Measurements from ENCODE around the gene RELN.

Gene RELN

GRCh38 chr7:103593691-103594090, 395.8 kb downstream of the RELN start:
- in situ Hi-C loops (cut with HindIII; ENCODE audit: low sequenced_read_pairs): no loop called here

GRCh38 chr7:103592844-103593243, 396.6 kb downstream of the RELN start:
- in situ Hi-C loops (cut with HindIII; ENCODE audit: low sequenced_read_pairs): no loop called here

- in situ Hi-C loops (cut with HindIII; ENCODE audit: low sequenced_read_pairs): no loop called here
Measured at GRCh38 chr7:103592187-103592586, 397.3 kb downstream of the RELN start.

GRCh38 chr7:103580031-103580430, 409.4 kb downstream of the RELN start:
- in situ Hi-C loops (cut with HindIII; ENCODE audit: low sequenced_read_pairs): no loop called here

GRCh38 chr7:103577059-103577458, 412.4 kb downstream of the RELN start:
- in situ Hi-C loops (cut with HindIII; ENCODE audit: low sequenced_read_pairs): no loop called here

GRCh38 chr7:103576641-103577040, 412.8 kb downstream of the RELN start:
- in situ Hi-C loops (cut with HindIII; ENCODE audit: low sequenced_read_pairs): no loop called here

- in situ Hi-C loops (cut with HindIII; ENCODE audit: low sequenced_read_pairs): no loop called here
Measured at GRCh38 chr7:103574576-103574975, 414.9 kb downstream of the RELN start.

- in situ Hi-C loops (cut with HindIII; ENCODE audit: low sequenced_read_pairs): no loop called here
Measured at GRCh38 chr7:103573479-103574058, 415.9 kb downstream of the RELN start.

- in situ Hi-C loops (cut with HindIII; ENCODE audit: low sequenced_read_pairs): no loop called here
Measured at GRCh38 chr7:103571586-103571985, 417.9 kb downstream of the RELN start.

- in situ Hi-C loops (cut with HindIII; ENCODE audit: low sequenced_read_pairs): no loop called here
Measured at GRCh38 chr7:103569621-103570305, 419.7 kb downstream of the RELN start.

GRCh38 chr7:103564416-103564815, 425.0 kb downstream of the RELN start:
- in situ Hi-C loops (cut with HindIII; ENCODE audit: low sequenced_read_pairs): no loop called here

- in situ Hi-C loops (cut with HindIII; ENCODE audit: low sequenced_read_pairs): no loop called here
Measured at GRCh38 chr7:103560136-103560535, 429.3 kb downstream of the RELN start.

GRCh38 chr7:103551016-103551415, 438.4 kb downstream of the RELN start:
- in situ Hi-C loops (cut with HindIII; ENCODE audit: low sequenced_read_pairs): loop anchor here (10.0 kb wide), 1 partner anchor 204 kb away; no protein-coding TSS in a partner anchor

GRCh38 chr7:103549786-103550185, 439.7 kb downstream of the RELN start:
- in situ Hi-C loops (cut with HindIII; ENCODE audit: low sequenced_read_pairs): loop anchor here (10.0 kb wide), 1 partner anchor 205 kb away; no protein-coding TSS in a partner anchor

GRCh38 chr7:103547451-103548284, 441.8 kb downstream of the RELN start:
- in situ Hi-C loops (cut with HindIII; ENCODE audit: low sequenced_read_pairs): no loop called here

GRCh38 chr7:103542470-103542869, 447.0 kb downstream of the RELN start:
- in situ Hi-C loops (cut with HindIII; ENCODE audit: low sequenced_read_pairs): no loop called here

GRCh38 chr7:103541947-103542346, 447.5 kb downstream of the RELN start:
- in situ Hi-C loops (cut with HindIII; ENCODE audit: low sequenced_read_pairs): no loop called here

- in situ Hi-C loops (cut with HindIII; ENCODE audit: low sequenced_read_pairs): no loop called here
Measured at GRCh38 chr7:103541026-103541425, 448.4 kb downstream of the RELN start.

- in situ Hi-C loops (cut with HindIII; ENCODE audit: low sequenced_read_pairs): no loop called here
Measured at GRCh38 chr7:103540338-103540737, 449.1 kb downstream of the RELN start.

GRCh38 chr7:103539875-103540274, 449.6 kb downstream of the RELN start:
- in situ Hi-C loops (cut with HindIII; ENCODE audit: low sequenced_read_pairs): no loop called here

GRCh38 chr7:103538964-103539709, 450.3 kb downstream of the RELN start:
- in situ Hi-C loops (cut with HindIII; ENCODE audit: low sequenced_read_pairs): no loop called here
